HG03457 (cell line): Measurements from ENCODE around the gene EPHB4.
"Not testable (repeated sequence)": the region's sequence is repeated elsewhere in the genome, so short reads cannot be mapped to it uniquely, and the experiment has no call there.

ENCODE experiments used
- ATAC-seq: cut with Tn5 transposase; IDR thresholded peaks from one replicate; pipeline ENCODE4 v1.9.1; 2021; ENCODE audit warnings: moderate number of reproducible peaks; ENCODE audit not compliant: unreplicated experiment

EPHB4 gene

GRCh38 chr7:100791881-100792666 lies 35.2 kb downstream of the EPHB4 start:
- no peak for ATAC-seq

- no peak for ATAC-seq
These were observed 38.3 kb downstream of the EPHB4 start for GRCh38 chr7:100789055-100789454.

GRCh38 chr7:100786323-100786722 lies 41.0 kb downstream of the EPHB4 start:
- no peak for ATAC-seq

GRCh38 chr7:100785878-100786277 lies 41.4 kb downstream of the EPHB4 start:
- no peak for ATAC-seq

- no peak for ATAC-seq
These were observed 43.5 kb downstream of the EPHB4 start for GRCh38 chr7:100783804-100784203.

- ATAC-seq: no peak
These were observed 46.1 kb downstream of the EPHB4 start for GRCh38 chr7:100781255-100781654.

- ATAC-seq: no peak
These were observed 48.0 kb downstream of the EPHB4 start for GRCh38 chr7:100779359-100779758.

GRCh38 chr7:100778061-100778621 lies 49.2 kb downstream of the EPHB4 start:
- ATAC-seq: no peak

GRCh38 chr7:100773491-100773890 lies 53.8 kb downstream of the EPHB4 start:
- ATAC-seq: no peak

GRCh38 chr7:100768784-100769183 lies 58.5 kb downstream of the EPHB4 start:
- ATAC-seq: no peak

- ATAC-seq: no peak
These were observed 62.1 kb downstream of the EPHB4 start for GRCh38 chr7:100765250-100765649.

- no peak for ATAC-seq
These were observed 62.5 kb downstream of the EPHB4 start for GRCh38 chr7:100764841-100765240.

GRCh38 chr7:100763556-100764140 lies 63.7 kb downstream of the EPHB4 start:
- no peak for ATAC-seq

- not testable (repeated sequence) for ATAC-seq
These were observed 64.5 kb downstream of the EPHB4 start for GRCh38 chr7:100762841-100763240.

GRCh38 chr7:100759357-100760171 lies 67.8 kb downstream of the EPHB4 start:
- ATAC-seq: no peak

GRCh38 chr7:100753750-100754149 lies 73.6 kb downstream of the EPHB4 start:
- no peak for ATAC-seq

GRCh38 chr7:100752994-100753393 lies 74.3 kb downstream of the EPHB4 start:
- no peak for ATAC-seq
